HepG2 (cell line): ENCODE data around the gene SNED1. TPM values are rescaled to one million over a fixed set of nuclear protein-coding genes. Genes with fewer than 3 reads are reported as not detected.
A peak's percentile ranks its signal among the peaks of the same experiment; 100 is the strongest.

Experiments
- TARDBP ChIP-seq: sonication (generic); formaldehyde crosslinking; IDR thresholded peaks from 2 replicates; pipeline ENCODE4 v1.8.0; 2022; ENCODE audit warnings: mild to moderate bottlenecking, missing genetic modification reagents
- TBX2 ChIP-seq: sonication (generic); formaldehyde crosslinking; IDR thresholded peaks from 2 replicates; pipeline ENCODE4 v1.5.0; 2020; ENCODE audit warnings: missing genetic modification reagents, mild to moderate bottlenecking, borderline replicate concordance
- ZMYM2 ChIP-seq: sonication (generic); formaldehyde crosslinking; IDR thresholded peaks from 2 replicates; pipeline ENCODE4 v1.8.0; 2022; ENCODE audit warnings: mild to moderate bottlenecking, missing genetic modification reagents
- ZNF432 ChIP-seq: sonication (generic); formaldehyde crosslinking; IDR thresholded peaks from 2 replicates; pipeline ENCODE4 v1.5.0; 2020; ENCODE audit warnings: missing genetic modification reagents, mild to moderate bottlenecking, borderline replicate concordance
- ZNF891 ChIP-seq: sonication (generic); formaldehyde crosslinking; IDR thresholded peaks from 2 replicates; pipeline ENCODE4 v1.5.0; 2020; ENCODE audit warnings: mild to moderate bottlenecking, missing genetic modification reagents
- polyA plus RNA-seq, 8 experiments: library from polyadenylated mRNA; depleted of rRNA in 3 of 8; stranded (reverse) in 7 of 8; unstranded in 1 of 8; fragments of >200 nt; fragmentation: Illumina TruSeq in 4 of 8; extraction: Trizol in 4 of 8; gene quantifications; 2 replicates each; pipeline versions ENCODE4 v1.2.1 to v1.2.3, GENCODE V29; 2011 to 2016; ENCODE audit warnings: low read depth in 4 of 8, missing spikeins in 1 of 8, mixed read lengths in 1 of 8; ENCODE audit not compliant: insufficient read depth in 1 of 8
- total RNA-seq, 5 experiments: library from RNA; depleted of rRNA; stranded (reverse); fragments of >200 nt; fragmentation: Illumina TruSeq; extraction: Trizol; gene quantifications; 2 replicates each; pipeline ENCODE4 v1.2.3, GENCODE V29; 2016; ENCODE audit warnings: low read depth in 1 of 5
- TF ChIP-seq, protein P1 (sequence below), 2 experiments: sonication (generic) in 1 of 2; formaldehyde crosslinking in 1 of 2; IDR thresholded peaks; 2 replicates each; pipeline versions ENCODE4 v1.6.1 to v1.9.0; 2014 to 2022; ENCODE audit warnings: antibody characterized with exemption in 1 of 2, borderline replicate concordance in 1 of 2, inconsistent platforms in 1 of 2, low read depth in 1 of 2, missing genetic modification reagents in 1 of 2
- TF ChIP-seq, protein P2 (sequence below): sonication (generic); formaldehyde crosslinking; IDR thresholded peaks from 2 replicates; pipeline ENCODE4 v1.5.1; 2020; ENCODE audit warnings: missing genetic modification reagents, mild to moderate bottlenecking, borderline replicate concordance
- TF ChIP-seq, protein P3 (sequence below): IDR thresholded peaks from 2 replicates; pipeline ENCODE4 v1.6.1; 2018; ENCODE audit warnings: missing genetic modification reagents, mild to moderate bottlenecking, missing compliant biosample characterization
- TF ChIP-seq, protein P4 (sequence below): sonication (generic); formaldehyde crosslinking; IDR thresholded peaks from 2 replicates; pipeline ENCODE4 v1.4.0; 2020; ENCODE audit warnings: low read depth, missing genetic modification reagents
- TF ChIP-seq, protein P5 (sequence below): sonication (generic); formaldehyde crosslinking; IDR thresholded peaks from 2 replicates; pipeline ENCODE4 v1.5.0; 2020; ENCODE audit warnings: missing genetic modification reagents

Gene SNED1
- total and polyA plus RNA-seq, 2 of the 13 experiments (the other 11 are each of a cell fraction or from before 2014, with no cell fraction given): 0.15 to 0.65 TPM

DNA sequence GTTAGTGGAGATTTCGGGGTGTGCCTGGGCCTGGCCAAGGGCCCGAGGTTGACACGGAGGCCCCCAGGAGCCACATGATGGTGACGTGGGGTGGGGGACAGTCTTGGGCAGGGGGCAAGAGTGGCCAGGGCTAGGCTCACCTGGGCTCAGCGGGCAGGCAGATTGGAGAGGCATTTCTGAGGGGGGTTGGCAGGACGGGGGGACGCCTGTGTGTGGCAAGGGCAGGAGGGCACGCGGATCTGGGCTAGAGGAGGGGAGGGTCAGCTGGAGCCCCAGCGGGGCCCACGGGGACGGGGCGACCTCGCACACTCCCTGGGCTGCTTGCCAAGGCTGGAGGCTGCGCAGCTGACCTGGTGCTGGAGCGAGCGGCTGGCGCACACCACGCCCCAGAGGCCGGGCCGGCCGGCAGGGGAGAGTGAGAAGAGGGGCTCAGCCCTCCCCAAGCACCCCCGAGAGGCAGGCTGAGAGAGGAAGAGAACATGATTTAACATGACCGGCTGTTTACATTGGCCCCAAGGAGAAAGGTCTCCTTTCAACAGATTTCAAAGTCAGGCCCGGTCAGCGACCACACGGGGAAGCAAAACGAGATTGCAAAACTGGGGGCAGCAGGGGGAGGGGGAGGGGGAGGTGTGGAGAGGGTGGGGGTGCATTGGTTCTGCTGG, 38.0 kb upstream of the SNED1 start (continued):
- TF ChIP-seq, protein P1, sequence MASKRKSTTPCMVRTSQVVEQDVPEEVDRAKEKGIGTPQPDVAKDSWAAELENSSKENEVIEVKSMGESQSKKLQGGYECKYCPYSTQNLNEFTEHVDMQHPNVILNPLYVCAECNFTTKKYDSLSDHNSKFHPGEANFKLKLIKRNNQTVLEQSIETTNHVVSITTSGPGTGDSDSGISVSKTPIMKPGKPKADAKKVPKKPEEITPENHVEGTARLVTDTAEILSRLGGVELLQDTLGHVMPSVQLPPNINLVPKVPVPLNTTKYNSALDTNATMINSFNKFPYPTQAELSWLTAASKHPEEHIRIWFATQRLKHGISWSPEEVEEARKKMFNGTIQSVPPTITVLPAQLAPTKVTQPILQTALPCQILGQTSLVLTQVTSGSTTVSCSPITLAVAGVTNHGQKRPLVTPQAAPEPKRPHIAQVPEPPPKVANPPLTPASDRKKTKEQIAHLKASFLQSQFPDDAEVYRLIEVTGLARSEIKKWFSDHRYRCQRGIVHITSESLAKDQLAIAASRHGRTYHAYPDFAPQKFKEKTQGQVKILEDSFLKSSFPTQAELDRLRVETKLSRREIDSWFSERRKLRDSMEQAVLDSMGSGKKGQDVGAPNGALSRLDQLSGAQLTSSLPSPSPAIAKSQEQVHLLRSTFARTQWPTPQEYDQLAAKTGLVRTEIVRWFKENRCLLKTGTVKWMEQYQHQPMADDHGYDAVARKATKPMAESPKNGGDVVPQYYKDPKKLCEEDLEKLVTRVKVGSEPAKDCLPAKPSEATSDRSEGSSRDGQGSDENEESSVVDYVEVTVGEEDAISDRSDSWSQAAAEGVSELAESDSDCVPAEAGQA (IDR thresholded peaks at IDR 0.05; ENCODE audit: low read depth): 0 out of 2 replicates have a peak, but pooled peaks have one; percentile 11
- TF ChIP-seq, protein P1 (CRISPR knock-in tag; IDR thresholded peaks at IDR 0.05; ENCODE audit: borderline replicate concordance): no peak
- TF ChIP-seq, protein P2, sequence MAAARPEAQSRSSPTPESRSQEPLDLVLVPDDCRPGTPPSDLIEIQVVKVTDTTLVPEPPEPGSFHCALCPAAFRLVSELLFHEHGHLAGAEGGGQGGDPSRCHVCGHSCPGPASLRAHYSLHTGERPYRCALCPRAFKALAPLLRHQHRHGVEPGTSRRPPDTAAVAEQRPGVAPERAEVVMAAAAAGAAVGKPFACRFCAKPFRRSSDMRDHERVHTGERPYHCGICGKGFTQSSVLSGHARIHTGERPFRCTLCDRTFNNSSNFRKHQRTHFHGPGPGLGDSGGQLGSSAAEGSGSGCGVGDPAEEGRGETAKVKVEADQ: peak; percentile 82
- TF ChIP-seq, protein P3, sequence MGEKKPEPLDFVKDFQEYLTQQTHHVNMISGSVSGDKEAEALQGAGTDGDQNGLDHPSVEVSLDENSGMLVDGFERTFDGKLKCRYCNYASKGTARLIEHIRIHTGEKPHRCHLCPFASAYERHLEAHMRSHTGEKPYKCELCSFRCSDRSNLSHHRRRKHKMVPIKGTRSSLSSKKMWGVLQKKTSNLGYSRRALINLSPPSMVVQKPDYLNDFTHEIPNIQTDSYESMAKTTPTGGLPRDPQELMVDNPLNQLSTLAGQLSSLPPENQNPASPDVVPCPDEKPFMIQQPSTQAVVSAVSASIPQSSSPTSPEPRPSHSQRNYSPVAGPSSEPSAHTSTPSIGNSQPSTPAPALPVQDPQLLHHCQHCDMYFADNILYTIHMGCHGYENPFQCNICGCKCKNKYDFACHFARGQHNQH (CRISPR knock-in tag): peak; percentile 48; the same call in 1 of the 2 replicates
- TF ChIP-seq, protein P4, sequence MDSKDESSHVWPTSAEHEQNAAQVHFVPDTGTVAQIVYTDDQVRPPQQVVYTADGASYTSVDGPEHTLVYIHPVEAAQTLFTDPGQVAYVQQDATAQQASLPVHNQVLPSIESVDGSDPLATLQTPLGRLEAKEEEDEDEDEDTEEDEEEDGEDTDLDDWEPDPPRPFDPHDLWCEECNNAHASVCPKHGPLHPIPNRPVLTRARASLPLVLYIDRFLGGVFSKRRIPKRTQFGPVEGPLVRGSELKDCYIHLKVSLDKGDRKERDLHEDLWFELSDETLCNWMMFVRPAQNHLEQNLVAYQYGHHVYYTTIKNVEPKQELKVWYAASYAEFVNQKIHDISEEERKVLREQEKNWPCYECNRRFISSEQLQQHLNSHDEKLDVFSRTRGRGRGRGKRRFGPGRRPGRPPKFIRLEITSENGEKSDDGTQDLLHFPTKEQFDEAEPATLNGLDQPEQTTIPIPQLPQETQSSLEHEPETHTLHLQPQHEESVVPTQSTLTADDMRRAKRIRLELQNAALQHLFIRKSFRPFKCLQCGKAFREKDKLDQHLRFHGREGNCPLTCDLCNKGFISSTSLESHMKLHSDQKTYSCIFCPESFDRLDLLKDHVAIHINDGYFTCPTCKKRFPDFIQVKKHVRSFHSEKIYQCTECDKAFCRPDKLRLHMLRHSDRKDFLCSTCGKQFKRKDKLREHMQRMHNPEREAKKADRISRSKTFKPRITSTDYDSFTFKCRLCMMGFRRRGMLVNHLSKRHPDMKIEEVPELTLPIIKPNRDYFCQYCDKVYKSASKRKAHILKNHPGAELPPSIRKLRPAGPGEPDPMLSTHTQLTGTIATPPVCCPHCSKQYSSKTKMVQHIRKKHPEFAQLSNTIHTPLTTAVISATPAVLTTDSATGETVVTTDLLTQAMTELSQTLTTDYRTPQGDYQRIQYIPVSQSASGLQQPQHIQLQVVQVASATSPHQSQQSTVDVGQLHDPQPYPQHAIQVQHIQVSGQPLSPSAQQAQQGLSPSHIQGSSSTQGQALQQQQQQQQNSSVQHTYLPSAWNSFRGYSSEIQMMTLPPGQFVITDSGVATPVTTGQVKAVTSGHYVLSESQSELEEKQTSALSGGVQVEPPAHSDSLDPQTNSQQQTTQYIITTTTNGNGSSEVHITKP (CRISPR knock-in tag): peak; percentile 57; the same call in 1 of the 2 replicates
- TF ChIP-seq ZMYM2 (CRISPR knock-in tag): 0 out of 2 replicates have a peak, but pooled peaks have one; percentile 21
- peak; percentile 94 for TF ChIP-seq TBX2 (CRISPR knock-in tag)
- no peak; the same call in 1 of the 2 replicates for TF ChIP-seq ZNF891 (CRISPR knock-in tag)
- TF ChIP-seq, protein P5, sequence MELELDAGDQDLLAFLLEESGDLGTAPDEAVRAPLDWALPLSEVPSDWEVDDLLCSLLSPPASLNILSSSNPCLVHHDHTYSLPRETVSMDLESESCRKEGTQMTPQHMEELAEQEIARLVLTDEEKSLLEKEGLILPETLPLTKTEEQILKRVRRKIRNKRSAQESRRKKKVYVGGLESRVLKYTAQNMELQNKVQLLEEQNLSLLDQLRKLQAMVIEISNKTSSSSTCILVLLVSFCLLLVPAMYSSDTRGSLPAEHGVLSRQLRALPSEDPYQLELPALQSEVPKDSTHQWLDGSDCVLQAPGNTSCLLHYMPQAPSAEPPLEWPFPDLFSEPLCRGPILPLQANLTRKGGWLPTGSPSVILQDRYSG: no peak
- peak; percentile 97 for TF ChIP-seq TARDBP
- 0 out of 2 replicates have a peak, but pooled peaks have one; percentile 74 for TF ChIP-seq ZNF432 (CRISPR knock-in tag)
